Inferior parietal cortex (tissue), 1 donor: ENCODE data around the gene TBPL2.
"Not testable (repeated sequence)": the region's sequence is repeated elsewhere in the genome, so short reads cannot be mapped to it uniquely, and the experiment has no call there.

Experiments
- DNase-seq: peaks from one replicate; pipeline ENCODE4 v3.0.0-alpha.2; 2016; ENCODE audit errors: extremely low spot score

Gene TBPL2

DNA sequence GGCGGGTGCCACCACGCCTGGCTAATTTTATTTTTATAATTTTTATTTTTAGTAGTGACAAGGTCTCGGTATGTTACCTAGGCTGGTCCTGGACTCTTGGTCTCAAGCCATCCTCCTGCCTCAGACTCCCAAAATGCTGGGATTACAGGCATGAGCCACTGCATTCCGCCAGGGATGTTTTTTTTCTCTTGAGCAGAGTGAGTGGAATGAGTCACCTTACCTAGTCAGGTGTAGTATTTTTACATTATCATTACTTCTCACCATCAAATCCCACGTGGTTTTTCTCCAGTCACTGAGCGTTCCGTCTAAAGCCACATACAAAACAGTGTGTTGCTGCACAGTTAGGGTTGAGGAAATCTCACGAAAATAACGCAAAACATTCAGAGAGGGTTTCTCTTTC lies 870 bp upstream of the TBPL2 start:
- DNase-seq: no peak

DNA sequence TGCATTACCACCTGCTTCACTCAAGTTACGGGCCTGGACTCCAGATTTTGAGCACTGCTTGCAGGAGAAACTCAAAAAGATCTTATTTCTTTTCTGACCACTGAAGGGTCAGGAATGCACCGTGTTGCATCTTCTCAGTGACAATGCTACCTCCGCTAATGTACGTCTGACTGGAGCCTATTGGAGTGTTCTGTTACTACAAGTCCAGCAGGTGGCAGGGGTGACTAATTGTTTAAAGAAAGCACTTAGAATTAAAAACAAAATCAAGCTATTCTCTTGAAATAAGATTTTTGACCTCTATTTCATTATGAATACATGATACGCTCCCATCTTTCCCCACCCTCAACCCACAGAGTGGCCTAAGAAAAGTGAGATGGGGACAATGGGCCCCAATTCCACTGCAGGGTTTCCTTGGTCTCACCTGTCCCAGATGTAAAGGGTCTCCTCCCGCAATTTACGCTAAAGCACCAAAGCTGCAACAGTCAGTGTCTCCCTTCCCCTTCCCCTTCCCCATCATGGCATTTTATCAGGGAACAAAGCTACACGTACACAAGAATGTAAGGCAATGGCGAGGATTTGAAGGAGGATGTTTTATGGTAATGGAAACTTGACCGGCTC lies 2.2 kb downstream of the TBPL2 start:
- DNase-seq: no peak

DNA sequence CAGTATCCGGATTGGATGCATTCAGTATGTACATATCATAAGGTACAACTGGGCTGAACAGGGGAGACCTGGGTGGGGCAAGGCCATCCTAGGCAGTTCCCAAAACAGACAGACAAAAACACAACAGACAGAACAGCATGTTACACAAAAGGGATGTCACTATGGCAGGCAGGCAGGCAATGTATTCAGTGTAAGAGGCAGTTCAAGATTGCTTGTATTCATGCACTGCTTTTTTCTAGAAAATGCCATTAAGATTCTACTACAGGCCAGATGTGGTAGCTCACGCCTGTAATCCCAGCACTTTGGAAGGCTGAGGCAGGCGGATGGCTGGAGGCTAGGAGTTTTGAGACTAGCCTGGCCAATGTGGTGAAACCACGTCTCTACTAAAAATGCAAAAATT lies 3.5 kb downstream of the TBPL2 start:
- no peak for DNase-seq

DNA sequence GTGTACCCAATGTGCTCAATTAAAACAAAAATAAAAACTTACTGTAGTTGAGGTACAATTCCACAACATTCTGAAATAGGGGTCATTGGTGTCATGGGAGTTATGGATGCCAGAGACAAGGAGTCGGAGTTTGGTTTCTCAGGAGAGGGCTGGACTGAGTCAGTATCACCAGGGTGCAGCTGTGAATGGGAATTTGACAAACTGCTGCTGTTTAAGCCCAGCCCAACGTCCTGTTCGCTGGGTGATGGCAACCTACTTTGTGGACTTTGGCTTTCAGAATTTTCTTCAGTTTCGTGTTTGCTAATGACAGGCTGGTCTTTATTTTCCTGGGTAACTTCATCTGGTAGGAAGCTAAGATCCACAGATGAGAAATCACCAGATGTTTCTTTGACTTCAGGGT lies 3.9 kb downstream of the TBPL2 start:
- DNase-seq: no peak

DNA sequence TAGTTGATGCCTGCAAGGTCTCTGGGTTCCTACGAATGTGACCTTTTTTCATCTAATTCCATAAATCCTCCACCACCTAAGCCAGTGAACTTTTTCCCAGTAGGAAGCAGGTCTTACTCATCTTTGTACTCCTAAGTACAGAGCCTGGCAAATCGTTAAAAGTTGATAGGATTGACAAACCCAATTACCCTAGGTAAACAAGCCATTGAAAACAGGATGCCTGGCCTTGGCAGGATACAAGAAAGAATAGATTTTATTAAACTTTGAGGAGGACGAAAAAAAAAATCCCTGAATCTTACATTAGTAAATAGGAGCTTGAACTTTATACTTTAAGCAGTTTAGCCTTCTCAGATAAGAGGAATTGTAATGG lies 5.6 kb downstream of the TBPL2 start:
- DNase-seq: no peak

DNA sequence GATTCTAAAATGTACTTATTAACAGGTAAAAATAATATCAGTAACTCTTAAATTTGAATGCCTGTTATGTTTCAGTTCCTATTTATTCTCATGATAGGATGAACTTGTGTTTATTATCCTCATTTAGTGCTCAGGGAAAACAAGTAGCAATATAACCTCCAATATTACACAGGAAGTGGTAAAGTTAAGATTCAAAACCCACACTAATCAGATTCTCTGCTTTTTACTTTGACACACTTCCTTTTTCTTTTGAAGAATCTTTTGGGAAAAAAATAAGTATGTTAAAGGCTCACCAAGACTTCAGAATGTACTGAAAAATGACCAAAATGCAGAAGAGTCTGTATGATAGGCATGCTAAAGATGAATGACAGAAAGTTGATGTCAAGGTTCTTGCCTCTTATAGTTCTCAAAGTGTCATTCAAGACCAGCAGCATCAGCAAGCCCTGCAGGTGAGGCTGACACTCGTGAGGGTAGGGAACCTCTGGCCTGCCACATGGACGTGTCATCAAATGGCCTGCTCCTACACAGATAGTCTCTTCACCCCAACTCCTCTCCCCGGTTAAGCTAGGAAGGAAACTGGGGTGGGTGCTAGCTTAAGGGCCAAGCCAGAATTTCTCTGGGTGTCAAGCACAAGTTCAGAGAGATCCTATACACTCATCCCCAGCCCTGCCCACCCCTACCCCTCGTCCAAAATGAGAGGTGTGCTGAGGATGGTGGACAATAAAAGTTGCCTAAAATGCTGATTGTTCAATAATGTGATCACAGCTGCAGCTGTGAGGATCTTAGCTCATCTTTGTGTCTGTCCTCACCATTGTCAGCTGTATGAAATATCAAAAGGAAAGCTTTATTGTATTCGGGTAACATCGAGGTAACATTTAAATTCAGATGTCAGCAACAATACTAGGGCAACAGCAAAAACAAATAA lies 6.3 kb downstream of the TBPL2 start:
- no peak for DNase-seq

DNA sequence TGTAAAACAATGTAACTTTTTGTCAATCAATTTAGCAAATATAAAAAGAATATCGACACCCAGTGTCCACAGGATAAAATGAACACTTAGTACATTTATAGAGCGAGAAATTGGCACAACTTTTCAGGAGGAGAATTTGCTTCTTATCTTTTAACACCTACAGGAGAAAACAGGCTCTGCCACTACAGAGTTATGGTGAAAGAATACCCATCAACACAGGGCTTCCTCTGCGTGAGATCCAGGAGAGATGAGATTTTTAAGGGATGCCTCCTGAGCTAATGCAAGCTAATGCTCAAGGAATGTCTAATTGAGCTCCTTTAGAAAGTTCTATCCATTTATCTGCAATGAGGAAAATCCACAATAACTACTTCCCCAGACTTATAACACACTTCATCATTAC lies 7.8 kb downstream of the TBPL2 start:
- no peak for DNase-seq

DNA sequence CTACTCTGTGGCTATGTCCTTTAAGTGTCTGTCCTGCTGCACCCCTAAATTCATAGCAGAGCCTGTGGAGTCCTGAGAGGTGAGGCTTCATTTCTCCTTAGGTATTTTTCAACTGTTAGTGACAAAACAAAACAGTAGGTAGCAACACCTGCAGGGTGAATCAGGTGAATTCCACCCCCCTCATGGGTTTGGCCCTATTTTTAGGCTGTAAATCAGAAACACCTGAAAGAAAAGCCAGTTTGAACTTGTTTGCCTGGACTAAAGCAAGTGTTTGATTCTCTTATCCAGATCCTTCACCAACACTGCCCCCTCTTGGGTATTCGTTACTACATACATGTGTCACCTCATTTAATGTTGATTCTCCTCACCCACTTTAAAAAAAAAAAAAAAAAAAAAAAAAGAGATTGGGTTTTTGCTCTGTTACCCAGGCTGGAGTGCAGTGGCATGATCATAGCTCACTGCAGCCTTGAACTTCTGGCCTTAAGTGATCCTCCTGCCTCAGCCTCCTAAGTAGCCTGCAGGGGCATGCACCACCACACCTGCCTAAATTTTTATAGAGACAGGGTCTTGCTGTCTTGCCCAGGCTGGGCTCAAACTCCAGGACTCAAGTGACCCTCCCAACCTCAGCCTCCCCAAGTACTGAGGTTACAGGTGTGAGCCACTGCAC lies 10.3 kb downstream of the TBPL2 start:
- DNase-seq: peak; percentile 40

DNA sequence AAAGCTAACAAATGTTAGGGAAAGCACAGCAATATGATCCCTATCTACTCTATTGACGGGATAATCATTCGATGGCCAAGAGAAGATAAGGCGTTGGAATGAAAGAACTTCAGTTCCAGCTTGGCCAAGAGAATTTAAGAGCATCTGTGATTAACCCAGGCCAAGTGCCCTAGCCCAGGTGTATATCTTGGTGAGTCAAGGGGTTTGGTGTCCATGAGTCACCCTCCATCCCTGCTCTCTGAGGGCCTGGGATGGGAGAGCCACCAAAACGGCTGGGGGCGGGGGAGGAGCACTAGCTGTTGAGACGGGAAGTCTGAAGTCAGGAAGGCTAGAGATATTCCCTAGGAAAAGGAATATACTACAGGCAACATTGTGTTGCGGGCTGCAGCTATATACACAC lies 13.0 kb downstream of the TBPL2 start:
- no peak for DNase-seq

DNA sequence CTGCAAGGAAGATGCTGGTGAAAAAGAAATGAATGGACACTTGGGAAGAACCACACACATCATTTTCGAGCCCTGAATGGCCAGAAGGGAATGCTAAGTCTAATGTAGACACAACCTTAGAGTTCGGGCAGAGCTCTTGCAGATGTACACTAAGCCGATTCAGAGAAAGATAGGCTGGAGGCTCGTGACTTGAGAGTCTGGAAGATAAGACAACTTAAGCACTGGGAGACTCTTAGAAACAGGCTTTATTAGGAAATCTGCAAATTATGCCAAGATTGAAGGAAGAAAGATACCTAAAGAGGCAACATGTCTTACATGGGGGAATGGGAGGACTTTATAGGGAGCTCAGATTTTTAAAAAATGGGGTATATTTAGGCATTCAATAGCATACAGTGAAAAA lies 13.5 kb downstream of the TBPL2 start:
- no peak for DNase-seq

DNA sequence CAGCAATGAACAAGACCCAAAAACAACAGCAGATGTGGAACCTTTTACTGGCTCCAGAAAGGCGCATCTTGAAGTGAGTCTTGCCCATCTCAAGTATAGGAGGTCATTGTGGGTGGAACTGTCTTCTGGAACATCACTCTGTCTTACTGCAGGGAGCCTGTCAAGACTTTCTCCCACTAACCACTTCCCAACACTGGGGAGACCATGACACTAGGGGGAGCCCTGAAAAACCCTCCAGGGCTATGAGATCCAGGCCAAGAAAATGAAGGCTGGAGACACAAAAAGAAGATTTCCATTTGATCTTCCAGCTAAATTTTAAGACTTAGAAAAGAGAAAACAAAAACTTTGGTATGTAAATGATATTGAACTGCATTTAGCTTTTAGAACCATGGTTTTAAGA lies 15.3 kb downstream of the TBPL2 start:
- no peak for DNase-seq

DNA sequence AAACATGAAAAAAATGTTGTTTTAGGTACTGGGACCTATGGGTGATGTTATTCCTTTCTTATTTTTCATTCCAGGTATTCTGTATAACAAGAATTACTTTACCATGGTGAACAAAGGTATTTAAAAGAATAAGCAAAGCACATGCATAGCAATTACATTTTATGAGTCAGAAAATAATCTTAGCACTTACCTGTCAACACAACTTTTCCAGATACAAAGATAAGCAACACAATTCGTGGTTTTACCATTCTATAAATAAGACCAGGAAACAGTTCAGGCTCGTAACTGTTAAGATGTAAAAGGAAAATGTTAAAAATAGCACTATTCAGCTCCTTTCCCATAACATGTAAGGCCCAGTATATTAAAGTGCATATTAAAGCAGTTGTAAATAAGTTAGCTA lies 16.4 kb downstream of the TBPL2 start:
- no peak for DNase-seq

DNA sequence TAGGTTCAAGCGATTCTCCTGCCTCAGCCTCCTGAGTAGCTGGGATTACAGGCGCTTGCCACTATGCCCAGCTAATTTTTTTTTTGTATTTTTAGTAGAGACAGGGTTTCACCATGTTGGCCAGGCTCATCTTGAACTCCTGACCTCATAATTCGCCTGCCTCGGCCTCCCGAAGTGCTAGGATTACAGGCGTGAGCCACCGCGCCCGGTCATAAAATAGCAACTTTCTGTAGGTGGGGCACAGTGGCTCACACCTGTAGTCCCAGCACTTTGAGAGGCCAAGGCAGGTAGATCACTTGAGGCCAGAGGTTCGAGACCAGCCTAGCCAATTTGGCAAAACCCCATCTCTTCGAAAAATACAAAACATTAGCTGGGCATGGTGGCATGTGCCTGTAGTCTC lies 18.1 kb downstream of the TBPL2 start:
- not testable (repeated sequence) for DNase-seq

DNA sequence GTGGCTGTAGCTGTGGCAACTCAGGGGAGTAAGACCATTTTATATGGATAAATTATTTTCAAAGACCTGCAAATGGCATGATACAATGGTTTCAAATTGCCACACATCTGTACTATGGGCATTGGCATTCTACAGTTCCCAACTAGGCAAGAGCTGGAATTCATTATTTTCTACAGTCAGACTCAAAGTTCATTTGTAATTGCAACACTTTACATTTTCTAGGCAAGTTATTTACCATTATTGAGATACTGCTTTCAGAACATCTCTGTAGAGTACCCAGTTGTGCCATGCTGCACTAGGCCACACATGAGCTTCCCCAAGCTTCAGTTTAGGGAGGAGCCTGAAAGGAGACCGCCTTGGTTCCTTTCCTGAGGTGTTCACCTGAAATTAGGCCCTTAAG lies 20.8 kb downstream of the TBPL2 start:
- DNase-seq: no peak

DNA sequence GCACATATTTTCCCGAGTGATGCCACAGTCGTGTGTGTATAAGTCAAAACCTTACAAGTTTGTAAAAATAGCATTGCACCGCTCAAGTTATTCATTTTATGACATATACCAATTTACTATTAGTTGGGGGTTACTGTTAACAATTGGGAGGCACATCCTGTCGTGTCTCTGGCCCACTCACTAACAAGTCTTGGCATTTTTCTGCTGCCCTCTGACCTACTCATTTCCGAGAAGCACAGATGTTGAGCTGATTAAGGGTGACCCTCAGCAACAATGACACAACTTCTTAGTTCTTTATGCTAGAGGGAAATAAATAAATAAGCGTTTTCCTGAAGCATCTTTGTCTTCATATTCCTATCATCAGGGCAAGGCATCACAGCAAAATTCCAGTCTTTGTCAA lies 22.0 kb downstream of the TBPL2 start:
- DNase-seq: no peak

DNA sequence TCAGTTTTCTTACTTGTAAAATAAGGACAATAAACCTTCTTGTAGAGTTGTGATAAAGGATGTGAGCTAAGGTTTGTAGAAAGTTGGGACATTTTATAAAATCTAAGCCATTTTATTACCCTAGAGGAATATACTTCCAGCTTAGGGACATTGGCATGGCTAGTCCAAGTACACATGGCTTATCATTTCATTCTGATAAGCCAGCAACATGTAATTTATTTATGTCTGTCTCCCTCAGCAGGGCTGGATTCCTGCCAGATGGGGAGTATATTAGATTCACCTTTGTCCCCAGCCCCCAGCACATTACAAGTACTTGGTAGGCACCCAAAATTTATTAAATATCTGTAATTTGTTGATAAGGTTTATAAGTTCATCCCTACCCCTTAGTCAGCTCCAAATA lies 22.5 kb downstream of the TBPL2 start:
- no peak for DNase-seq

DNA sequence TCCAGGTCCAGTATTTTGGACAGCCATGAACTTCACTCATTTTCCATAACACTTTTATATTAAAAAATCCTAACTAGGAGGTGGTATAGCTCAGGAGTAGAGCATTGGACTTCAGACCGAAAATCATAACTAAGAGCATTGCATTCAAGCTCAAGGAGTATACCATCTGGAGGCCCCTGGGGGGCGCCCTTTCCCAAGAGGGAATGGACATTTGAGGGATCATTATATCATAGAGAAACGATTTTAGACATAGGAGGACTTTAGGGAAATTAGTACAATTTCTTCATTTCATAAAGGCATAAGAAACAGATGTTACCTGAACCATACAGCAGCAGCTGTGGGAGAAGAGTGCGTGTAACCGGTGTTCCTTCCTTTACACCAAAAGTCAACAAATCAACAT lies 23.6 kb downstream of the TBPL2 start:
- no peak for DNase-seq

DNA sequence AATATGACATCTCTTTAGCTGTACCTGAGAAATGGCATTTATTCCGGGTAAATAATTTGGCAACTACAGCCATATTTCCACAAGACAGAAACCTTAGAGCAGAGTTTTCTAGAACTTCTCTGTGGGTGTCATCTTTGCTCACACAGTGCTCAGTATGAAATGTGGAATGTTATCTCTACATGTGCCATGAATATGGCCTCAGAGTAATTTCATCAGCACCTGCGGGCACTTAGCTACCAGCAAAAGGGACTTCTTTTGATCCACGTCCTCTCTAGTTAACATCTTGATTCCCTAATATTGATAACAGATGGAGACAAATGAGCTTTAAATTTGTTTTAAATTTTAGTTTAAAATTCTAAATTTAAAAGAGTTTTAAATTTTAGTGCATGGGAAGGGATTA lies 25.9 kb downstream of the TBPL2 start:
- no peak for DNase-seq

DNA sequence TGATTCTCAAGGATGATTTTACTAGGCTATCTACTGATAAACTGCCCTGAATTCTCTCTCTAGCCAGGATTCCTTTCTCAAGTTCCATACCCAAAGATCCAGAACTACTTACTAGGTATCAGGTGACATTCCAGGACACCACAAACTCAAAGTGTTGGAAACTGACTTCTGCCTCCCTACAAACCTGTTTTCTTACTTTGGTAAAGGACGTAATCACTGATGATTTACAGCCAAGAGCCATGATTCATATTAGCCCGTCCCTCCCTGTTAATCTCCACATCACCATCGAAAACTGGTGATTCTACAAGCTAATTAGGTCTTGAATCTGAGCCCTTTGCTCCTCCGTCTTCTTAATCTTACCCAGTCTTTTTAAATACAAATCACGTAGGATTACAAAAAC lies 27.7 kb downstream of the TBPL2 start:
- no peak for DNase-seq

DNA sequence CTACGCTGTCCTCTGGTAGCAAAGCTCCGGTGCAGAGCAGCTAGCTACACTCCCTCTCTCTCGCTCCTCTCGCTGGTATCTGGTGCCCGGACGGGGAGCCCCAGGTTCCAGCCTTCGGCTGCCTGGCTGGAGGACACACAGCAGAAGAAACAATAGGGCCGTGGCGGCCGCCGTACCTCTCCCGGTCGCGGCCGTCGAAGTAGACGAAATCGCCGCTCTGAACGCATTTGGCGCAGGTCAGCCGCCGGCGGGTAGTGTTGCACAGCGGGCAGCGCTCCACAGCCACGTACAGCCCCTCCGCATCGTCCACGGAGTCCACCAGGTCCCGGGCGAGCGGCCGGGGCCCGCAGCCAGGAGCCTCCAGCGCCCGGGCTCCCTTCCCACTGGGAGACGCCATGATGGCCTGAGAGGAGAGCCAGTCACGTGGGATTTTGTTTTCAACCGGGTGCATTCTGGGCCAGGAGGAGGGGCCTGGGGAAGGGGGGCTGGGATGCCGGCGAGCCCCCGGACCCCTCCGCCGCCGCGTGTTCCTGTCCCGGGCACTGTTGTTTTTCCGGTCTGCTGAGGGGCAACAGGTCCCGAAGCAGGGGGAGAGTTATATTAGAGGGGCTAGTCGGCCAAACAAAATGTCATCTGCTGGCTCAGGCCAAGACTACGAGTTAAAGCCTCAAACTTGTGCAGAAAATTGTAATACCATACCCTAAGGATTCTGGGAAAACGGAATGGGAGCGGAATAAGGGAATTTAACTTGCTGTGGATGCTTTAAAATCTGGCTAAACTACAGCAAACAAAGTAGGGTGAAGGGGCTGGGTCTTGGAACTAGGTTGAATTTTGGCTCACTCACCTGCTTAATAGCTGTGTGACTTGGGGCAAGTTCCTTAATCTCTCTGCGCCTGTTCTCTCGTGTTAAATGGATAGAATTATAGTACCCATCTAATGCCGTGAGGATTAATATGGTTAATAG lies 28.7 kb downstream of the TBPL2 start, which contains the start of gene ATG14:
ATG14 (minus strand) TSS at position 405 of the 964 bp plus-strand sequence; CDS start at position 397, 8 bp downstream.
- DNase-seq: peak; percentile 92

DNA sequence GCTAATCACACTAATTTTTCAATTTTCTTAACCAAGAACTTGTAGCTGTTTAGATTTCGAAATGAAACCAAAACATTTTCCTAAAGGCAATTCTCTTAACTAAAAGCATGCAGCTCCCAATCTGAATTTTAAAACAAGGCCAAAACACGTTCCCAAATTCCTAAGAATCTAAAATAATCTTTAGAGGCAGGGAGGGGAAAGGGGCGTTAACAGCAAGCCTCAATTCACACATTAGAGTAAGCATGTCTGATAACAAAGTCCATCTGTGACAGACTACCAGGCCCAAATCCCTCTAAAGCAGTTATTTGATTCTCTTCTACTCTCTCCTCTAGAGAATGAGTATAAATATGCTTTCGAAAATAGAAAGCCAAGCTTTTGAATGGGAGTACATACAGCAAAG lies 29.5 kb downstream of the TBPL2 start:
- no peak for DNase-seq
